ENCODE results near the gene ELMO1. TPM values are rescaled to one million over a fixed set of nuclear protein-coding genes. Genes with fewer than 3 reads are reported as not detected.

The ELMO1 gene
- total and polyA plus RNA-seq, 2 donors from 2014 or later, result 6.0 to 35.4 TPM

- intact Hi-C loops (cut with DNase I), result no loop called here
- TF ChIP-seq CTCF (IDR thresholded peaks at IDR 0.05; ENCODE audit: borderline replicate concordance, extremely low read depth, insufficient read depth), result no peak
- Histone ChIP-seq H3K9me3 (ENCODE audit: control insufficient read depth in 2 of 3, insufficient read depth in 1 of 3, low read length in 3 of 3) (no peaks in the 10 kb centered on the region), H3K4me3 (ENCODE audit: low read length in 3 of 3) (no peak overlapping the region), H3K9ac (ENCODE audit: low read length in 3 of 3) (no peak overlapping the region), H3K27me3 (ENCODE audit: control insufficient read depth, insufficient read depth, low read length) (no peaks in the 10 kb centered on the region), H3K4me1 (ENCODE audit: control insufficient read depth in 2 of 3, insufficient read depth in 2 of 3, low read depth in 1 of 3, low read length in 3 of 3) (peaks cover 0 to 3% (median 0%) of the 10 kb centered on the region in 3 donors), H3K27ac (ENCODE audit: low read depth in 2 of 2, low read length in 2 of 2) (no peak overlapping the region), H3K36me3 (ENCODE audit: control insufficient read depth in 2 of 3, insufficient read depth in 3 of 3, low read length in 3 of 3) (no peaks in the 10 kb centered on the region)
- no peak for FAIRE-seq
- DNase-seq, result no peak
These were observed 572.9 kb downstream of the ELMO1 start for GRCh38 chr7:36875794-36876193.

GRCh38 chr7:36874041-36874440 lies 574.6 kb downstream of the ELMO1 start:
- Histone ChIP-seq H3K27me3 (ENCODE audit: control insufficient read depth, insufficient read depth, low read length) (no peaks in the 10 kb centered on the region), H3K4me1 (ENCODE audit: control insufficient read depth in 2 of 3, insufficient read depth in 2 of 3, low read depth in 1 of 3, low read length in 3 of 3) (peaks cover 0 to 3% (median 0%) of the 10 kb centered on the region in 3 donors), H3K4me3 (ENCODE audit: low read length in 3 of 3) (no peak overlapping the region), H3K9me3 (ENCODE audit: control insufficient read depth in 2 of 3, insufficient read depth in 1 of 3, low read length in 3 of 3) (no peaks in the 10 kb centered on the region), H3K9ac (ENCODE audit: low read length in 3 of 3) (no peak overlapping the region), H3K36me3 (ENCODE audit: control insufficient read depth in 2 of 3, insufficient read depth in 3 of 3, low read length in 3 of 3) (no peaks in the 10 kb centered on the region), H3K27ac (ENCODE audit: low read depth in 2 of 2, low read length in 2 of 2) (no peak overlapping the region)
- TF ChIP-seq CTCF (IDR thresholded peaks at IDR 0.05; ENCODE audit: borderline replicate concordance, extremely low read depth, insufficient read depth), result no peak
- DNase-seq (no peak), FAIRE-seq (no peak)
- intact Hi-C loops (cut with DNase I), result no loop called here

- Histone ChIP-seq H3K9me3 (ENCODE audit: control insufficient read depth in 2 of 3, insufficient read depth in 1 of 3, low read length in 3 of 3) (no peaks in the 10 kb centered on the region), H3K27ac (ENCODE audit: low read depth in 2 of 2, low read length in 2 of 2) (no peak overlapping the region), H3K9ac (ENCODE audit: low read length in 3 of 3) (no peak overlapping the region), H3K36me3 (ENCODE audit: control insufficient read depth in 2 of 3, insufficient read depth in 3 of 3, low read length in 3 of 3) (no peaks in the 10 kb centered on the region), H3K4me3 (ENCODE audit: low read length in 3 of 3) (no peak overlapping the region), H3K27me3 (ENCODE audit: control insufficient read depth, insufficient read depth, low read length) (no peaks in the 10 kb centered on the region), H3K4me1 (ENCODE audit: control insufficient read depth in 2 of 3, insufficient read depth in 2 of 3, low read depth in 1 of 3, low read length in 3 of 3) (peaks cover 0 to 3% (median 0%) of the 10 kb centered on the region in 3 donors)
- TF ChIP-seq CTCF (IDR thresholded peaks at IDR 0.05; ENCODE audit: borderline replicate concordance, extremely low read depth, insufficient read depth), result no peak
- DNase-seq (no peak), FAIRE-seq (no peak)
- intact Hi-C loops (cut with DNase I), result no loop called here
These were observed 576.8 kb downstream of the ELMO1 start for GRCh38 chr7:36871863-36872262.

- H3K4me3 ChIP-seq (ENCODE audit: low read length in 3 of 3), result no peak overlapping the region
- H3K9me3 ChIP-seq (ENCODE audit: control insufficient read depth in 2 of 3, insufficient read depth in 1 of 3, low read length in 3 of 3), result no peaks in the 10 kb centered on the region
- H3K4me1 ChIP-seq (ENCODE audit: control insufficient read depth in 2 of 3, insufficient read depth in 2 of 3, low read depth in 1 of 3, low read length in 3 of 3), result peaks cover 0 to 3% (median 0%) of the 10 kb centered on the region in 3 donors
- intact Hi-C loops (cut with DNase I), result no loop called here
- no peak for TF ChIP-seq CTCF (IDR thresholded peaks at IDR 0.05; ENCODE audit: borderline replicate concordance, extremely low read depth, insufficient read depth)
- H3K27me3 ChIP-seq (ENCODE audit: control insufficient read depth, insufficient read depth, low read length), result no peaks in the 10 kb centered on the region
- no peak overlapping the region for H3K27ac ChIP-seq (ENCODE audit: low read depth in 2 of 2, low read length in 2 of 2)
- DNase-seq (no peak), FAIRE-seq (no peak)
- H3K9ac ChIP-seq (ENCODE audit: low read length in 3 of 3), result no peak overlapping the region
- no peaks in the 10 kb centered on the region for H3K36me3 ChIP-seq (ENCODE audit: control insufficient read depth in 2 of 3, insufficient read depth in 3 of 3, low read length in 3 of 3)
These were observed 577.3 kb downstream of the ELMO1 start for GRCh38 chr7:36871355-36871738.

Measured in kidney (tissue), 14 donors.